HG02571 (cell line): ENCODE results near the gene PSMG3.
"Not testable (repeated sequence)": the region's sequence is repeated elsewhere in the genome, so short reads cannot be mapped to it uniquely, and the experiment has no call there.

Source experiments
- ATAC-seq: cut with Tn5 transposase; IDR thresholded peaks from one replicate; pipeline ENCODE4 v1.9.1; 2021; ENCODE audit warnings: mild to moderate bottlenecking, moderate library complexity; ENCODE audit not compliant: unreplicated experiment

Gene PSMG3

GRCh38 chr7:1536455-1536742, 33.4 kb downstream of the PSMG3 start:
- ATAC-seq: no peak

- no peak for ATAC-seq
These were observed 34.0 kb downstream of the PSMG3 start for GRCh38 chr7:1535701-1536454.

- no peak for ATAC-seq
These were observed 34.8 kb downstream of the PSMG3 start for GRCh38 chr7:1535100-1535458.

- no peak for ATAC-seq
These were observed 35.3 kb downstream of the PSMG3 start for GRCh38 chr7:1534330-1535099.

- no peak for ATAC-seq
These were observed 36.1 kb downstream of the PSMG3 start for GRCh38 chr7:1533547-1534329.

- ATAC-seq: no peak
These were observed 36.6 kb downstream of the PSMG3 start for GRCh38 chr7:1533255-1533546.

GRCh38 chr7:1532456-1533254, 37.2 kb downstream of the PSMG3 start:
- no peak for ATAC-seq

GRCh38 chr7:1531979-1532455, 37.8 kb downstream of the PSMG3 start:
- no peak for ATAC-seq

- ATAC-seq: no peak
These were observed 38.4 kb downstream of the PSMG3 start for GRCh38 chr7:1531263-1531978.

- ATAC-seq: no peak
These were observed 38.9 kb downstream of the PSMG3 start for GRCh38 chr7:1530946-1531262.

GRCh38 chr7:1529383-1530116, 40.3 kb downstream of the PSMG3 start:
- ATAC-seq: no peak

- ATAC-seq: no peak
These were observed 43.5 kb downstream of the PSMG3 start for GRCh38 chr7:1526271-1526754.

GRCh38 chr7:1525409-1525808, 44.4 kb downstream of the PSMG3 start:
- ATAC-seq: no peak

GRCh38 chr7:1523844-1524243, 46.0 kb downstream of the PSMG3 start:
- no peak for ATAC-seq

GRCh38 chr7:1523208-1523607, 46.6 kb downstream of the PSMG3 start:
- no peak for ATAC-seq

- no peak for ATAC-seq
These were observed 48.4 kb downstream of the PSMG3 start for GRCh38 chr7:1521456-1521855.

GRCh38 chr7:1520539-1521234, 49.1 kb downstream of the PSMG3 start:
- no peak for ATAC-seq

GRCh38 chr7:1519322-1519922, 50.4 kb downstream of the PSMG3 start:
- ATAC-seq: not testable (repeated sequence)
